NCI-H526 treated with DMSO at 0.1 percent for 48 hours (cell line): ENCODE data around the gene ACOT12.
A peak's percentile ranks its signal among the peaks of the same experiment; 100 is the strongest.
"Not testable (repeated sequence)": the region's sequence is repeated elsewhere in the genome, so short reads cannot be mapped to it uniquely, and the experiment has no call there.

Experiments used
- DNase-seq: peaks from one replicate; lab custom pipeline; 2025; lab: John Stamatoyannopoulos, UW

Gene ACOT12

DNA sequence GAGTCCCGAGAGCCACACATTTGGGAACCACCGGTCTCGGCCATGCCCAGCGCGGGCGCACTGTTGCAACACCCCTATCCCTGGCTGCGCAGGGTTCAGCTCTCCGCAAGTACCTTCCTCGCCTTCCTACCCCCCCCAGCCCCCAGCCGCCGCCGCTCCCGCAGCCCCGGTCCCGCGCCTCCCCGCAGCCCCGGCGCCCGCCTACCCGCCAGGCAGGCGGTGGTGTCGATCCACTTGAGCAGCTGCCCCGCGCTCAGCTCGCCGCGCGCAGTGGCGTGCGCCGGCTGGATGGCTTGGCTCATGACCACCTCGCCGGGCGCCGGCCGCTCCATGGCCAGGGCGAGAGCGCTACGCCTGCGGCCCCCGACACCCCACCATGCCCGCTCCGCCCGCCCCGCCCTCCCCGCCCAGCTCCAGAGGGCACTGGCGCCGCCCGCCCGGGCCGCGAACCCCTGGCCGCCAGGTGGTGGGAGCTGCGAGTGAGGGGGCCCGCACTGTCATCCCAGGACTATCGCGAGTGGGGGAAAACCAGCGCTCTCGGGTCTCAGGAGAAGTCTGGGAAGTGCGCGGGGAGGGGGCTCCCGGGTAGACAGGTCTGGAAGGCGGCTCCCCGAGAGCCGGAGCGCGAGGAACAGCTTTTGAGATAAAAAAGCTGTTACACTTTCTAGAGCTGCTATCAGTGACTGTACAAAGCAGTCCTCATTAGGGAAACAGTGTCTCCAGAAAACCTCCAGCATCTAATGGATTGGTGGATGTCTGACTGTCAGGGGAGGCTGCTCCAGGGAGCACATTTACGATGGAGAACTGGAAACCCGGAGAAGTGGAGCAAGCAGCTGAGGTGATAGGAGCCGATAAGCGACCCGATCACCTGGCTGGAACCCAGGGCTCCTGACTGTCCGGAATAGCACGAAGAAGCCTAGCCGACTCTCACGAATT lies at the start of gene ACOT12:
ACOT12 (minus strand) TSS at position 352 of the 936 bp plus-strand sequence; CDS start at position 332, 20 bp downstream.
- DNase-seq, result no peak

DNA sequence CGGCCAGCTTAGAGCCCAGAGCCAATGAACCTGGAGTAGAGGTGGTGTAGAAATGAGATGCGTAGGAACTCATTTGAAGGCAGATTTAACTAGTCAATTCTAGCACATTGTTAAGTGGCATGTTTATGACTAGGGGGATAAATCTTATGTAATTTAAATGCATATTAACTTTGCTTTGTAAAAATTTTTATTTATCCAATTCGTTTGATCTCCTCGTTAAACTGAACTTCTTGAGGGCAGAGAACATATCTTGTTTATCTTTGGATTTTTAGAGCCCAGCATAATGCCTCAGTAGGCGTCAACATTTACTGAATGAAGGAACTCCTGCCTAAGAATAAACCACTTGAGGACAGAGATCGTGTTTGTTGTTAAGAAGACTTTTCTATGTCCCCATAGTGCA lies 41.1 kb upstream of the ACOT12 start:
- DNase-seq, result no peak

DNA sequence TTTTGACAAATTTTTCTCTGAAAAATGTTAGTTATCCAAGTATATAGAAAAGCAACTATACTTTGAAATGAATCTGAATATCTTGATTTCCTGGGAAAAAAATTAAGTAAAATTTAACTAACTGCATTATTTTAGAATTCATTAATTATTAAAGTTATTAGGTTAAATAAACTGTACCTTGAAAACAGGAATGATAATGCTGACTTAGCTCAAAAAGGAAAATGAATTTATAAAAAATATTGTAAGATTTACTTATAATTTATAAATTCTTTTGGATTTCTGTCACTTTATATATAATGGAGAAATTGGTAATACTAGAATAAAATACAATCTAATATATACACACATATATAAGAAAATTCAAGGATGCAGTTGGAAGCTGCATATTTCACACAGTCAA lies 36.1 kb upstream of the ACOT12 start:
- no peak for DNase-seq

DNA sequence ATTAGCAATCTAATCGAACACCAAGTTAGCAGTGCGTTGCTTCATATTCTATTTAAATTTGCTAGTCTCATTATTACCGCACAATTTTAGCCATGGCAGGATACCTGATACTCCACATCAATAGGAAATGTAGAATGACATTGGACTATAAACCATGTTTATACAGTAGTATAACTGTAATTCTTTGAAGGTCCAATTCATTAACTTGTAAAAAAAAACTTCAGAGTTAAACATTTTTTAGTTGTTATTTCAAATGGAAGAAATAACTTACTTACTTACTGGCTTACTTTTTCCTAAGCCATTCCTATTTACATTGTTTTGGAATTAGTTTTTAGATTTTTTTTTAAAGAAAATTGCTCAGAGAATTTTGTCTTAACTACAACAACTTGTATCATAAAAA lies 35.4 kb upstream of the ACOT12 start:
- no peak for DNase-seq

DNA sequence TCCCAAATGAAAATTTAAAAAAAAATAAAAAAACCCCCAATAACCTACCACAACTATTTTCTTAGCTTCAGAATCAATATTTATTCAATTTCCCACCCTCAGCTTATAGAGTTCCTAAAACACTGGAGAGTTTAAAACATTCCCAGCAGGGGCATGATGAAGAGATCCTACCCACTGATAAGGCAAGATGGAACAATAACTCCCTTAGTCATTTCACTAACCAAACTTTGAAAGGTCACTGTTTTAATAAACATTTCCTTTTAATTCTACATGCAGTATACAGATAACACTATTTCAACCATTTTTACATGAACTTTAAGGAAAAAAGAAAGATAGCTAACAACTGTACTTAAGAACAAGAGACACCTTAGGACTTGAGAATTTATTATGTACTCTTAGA lies 34.9 kb upstream of the ACOT12 start:
- no peak for DNase-seq

DNA sequence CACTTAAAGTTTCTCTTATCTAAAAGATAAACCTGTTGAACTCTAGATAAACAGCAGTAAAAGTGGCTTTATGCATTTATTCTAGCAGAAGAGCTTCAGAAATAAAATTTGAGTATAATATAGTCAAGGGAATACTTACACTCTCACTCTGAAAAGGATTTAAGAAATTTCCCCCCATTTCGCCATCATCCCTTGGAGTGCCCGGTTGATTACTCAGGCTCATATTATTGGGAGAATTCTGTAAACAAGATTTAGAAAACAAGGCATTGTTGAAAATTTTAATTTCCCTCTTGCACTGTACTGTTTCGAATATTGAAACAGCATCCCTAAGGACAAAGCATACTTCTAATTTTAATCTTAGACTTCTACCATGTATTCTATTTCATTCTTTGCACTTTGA lies 34.5 kb upstream of the ACOT12 start:
- no peak for DNase-seq

DNA sequence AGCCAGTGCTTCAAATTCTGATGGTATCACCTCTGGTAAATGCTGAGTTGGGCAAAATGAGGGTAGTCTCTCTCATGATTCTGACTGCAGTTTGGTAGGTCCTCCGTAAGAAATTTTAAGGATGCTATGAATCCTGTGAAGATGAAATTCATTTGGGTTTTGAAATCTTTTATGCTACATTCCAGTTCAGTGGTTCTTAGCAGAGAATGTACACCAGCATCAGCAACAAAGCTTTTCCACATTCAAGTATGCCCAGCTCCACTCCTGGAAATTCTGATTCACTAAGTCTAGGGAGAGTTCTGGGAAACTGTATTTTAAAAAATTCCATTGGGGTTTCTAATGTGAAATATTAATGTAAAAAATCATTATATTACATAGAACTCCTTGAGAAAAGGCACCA lies 33.6 kb upstream of the ACOT12 start:
- DNase-seq, result no peak

DNA sequence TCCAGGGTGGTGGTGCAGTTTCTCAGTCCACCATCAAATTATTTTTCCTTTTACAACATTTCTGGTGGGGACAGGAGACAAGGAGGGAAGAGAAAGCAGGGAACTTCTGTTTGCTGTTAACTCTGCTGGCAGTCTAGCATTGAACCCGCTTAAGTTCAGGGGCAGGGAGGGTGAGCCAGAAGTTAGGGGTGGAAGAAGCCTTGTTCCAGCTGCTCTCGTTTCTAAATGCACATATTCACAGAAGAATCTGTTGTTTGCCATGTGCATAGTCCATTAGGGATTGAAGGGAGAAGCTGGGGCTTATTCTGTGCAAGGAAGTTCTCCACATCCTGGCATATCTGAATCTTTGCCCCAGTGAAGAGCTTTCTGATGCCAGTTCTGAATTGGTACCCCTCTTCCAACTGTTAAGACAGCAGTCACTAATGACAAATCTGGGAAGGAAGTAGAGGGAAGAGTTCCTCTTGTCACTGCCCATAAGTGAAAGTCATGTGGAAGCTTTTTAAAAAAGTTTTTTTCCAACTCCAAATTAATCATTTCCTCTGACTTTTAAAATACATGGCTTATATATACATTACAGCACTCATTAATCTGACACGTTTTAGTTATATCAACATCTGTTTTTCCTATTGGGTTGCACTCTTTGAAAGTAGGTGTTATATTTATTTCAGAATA lies 32.6 kb upstream of the ACOT12 start:
- no peak for DNase-seq

DNA sequence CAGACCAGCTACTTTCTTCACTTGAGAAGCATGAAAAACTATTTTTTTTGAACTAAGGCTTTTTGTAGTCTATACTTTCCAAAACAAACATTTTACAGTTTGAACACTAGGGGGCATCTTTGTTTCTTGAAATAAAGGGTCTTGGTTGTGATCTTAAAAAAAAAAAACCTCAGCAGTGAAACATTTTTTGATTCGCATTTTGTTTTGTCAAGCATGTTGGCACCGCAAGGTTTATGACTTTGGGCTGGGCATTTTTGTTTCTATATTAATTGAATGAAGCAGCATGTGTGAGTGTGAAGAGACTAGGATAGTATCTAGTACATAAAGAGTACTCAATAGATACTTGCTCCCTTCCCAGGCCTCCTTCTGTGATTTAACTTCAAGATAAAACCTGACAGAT lies 31.6 kb upstream of the ACOT12 start:
- peak; percentile 3 for DNase-seq

DNA sequence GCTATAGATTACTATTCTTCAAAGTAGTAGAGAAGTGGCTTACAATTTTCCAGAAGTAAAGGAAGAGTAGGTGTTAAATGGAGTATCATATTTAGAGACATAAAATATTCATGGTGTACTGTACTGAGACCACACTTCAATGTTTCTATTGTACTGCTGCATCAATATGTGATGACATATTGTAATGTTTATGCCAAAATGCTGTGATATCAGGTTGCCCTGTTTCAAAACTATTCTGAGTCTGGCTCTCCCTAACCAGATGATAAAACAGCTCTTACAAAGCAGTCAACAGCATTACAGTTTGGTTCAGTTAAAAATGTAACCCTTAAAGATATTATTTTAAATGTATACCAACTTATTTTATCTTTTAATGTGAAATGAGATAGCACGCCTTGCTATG lies 30.8 kb upstream of the ACOT12 start:
- no peak for DNase-seq

DNA sequence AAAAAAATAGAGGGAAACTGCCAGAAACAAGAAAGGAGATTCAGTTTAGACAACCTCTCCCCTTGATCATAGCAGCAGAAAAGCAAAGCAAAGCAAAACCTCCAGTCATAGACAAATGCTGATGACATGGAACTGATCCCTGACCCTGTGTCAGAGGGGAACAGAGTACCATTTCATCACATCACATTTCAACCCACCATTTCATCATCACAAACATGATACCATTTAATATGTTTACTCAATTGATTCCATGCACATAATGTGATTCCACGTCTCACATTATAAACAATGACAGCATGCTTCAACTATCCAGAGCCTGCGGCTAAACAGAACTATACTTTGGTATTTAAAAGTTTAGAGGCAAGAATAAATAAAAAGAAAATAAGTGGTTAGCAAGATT lies 28.7 kb upstream of the ACOT12 start:
- DNase-seq, result no peak

DNA sequence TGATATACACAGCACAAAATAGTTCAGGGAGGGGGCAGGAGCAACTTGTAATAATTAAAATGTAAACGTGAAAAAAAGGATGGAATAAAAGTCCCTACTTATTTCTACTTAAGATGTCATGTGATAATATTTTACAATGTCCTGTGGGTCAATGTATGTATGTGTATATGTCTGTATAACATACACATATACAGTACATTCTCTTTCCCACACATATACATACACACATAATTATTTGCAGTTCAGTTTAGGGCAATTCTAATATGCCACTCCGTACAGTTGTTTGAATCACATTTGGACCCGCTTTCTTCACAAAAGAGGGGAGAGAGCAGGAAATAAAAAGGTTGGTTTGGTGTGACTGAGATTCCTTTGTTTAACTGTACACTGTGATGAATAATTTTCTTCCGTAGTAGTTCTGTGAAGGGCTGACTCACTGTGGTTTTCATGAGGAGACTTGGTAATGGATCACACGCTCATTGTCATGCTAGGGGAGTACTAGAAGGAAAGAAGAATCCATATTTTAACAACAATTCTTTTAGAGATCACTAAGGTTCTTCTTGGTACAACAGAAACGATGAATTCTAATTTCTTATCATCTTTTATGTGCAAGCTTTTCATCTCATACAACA lies 26.2 kb upstream of the ACOT12 start:
- DNase-seq, result no peak

DNA sequence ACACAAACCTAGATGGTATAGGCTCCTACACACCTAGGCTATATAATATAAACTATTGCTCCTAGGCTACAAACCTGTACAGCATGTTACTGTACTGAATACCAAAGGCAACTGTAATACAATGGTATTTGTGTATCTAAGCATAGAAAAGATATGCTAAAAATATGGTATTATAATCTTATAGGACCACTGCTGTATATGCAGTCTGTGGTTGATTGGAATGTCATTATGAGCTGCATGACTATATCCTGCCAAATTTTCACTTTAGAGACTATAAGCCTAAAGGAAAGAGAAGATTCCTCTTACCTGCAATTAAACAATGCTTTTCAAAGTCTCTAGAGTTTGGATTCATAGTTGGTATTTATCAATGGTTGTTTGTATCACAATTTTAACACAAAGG lies 24.7 kb upstream of the ACOT12 start:
- DNase-seq, result no peak

DNA sequence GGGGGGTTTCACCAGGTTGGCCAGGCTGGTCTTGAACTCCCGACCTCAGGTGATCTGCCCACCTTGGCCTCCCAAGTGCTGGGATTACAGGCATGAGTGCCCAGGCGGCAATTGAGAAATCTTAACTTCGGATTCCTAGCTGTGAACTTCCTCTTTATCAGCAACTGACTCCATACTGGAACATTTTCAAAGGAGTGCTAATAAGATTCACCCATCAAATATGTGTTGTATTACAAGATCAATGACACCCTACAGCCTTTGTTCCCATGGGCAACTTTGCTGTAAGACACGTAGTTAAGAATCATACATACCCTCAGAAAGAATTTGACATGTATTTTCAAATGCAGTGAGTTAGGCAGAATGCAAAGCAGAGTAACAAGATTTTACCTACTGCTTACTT lies 23.1 kb upstream of the ACOT12 start:
- DNase-seq, result no peak

DNA sequence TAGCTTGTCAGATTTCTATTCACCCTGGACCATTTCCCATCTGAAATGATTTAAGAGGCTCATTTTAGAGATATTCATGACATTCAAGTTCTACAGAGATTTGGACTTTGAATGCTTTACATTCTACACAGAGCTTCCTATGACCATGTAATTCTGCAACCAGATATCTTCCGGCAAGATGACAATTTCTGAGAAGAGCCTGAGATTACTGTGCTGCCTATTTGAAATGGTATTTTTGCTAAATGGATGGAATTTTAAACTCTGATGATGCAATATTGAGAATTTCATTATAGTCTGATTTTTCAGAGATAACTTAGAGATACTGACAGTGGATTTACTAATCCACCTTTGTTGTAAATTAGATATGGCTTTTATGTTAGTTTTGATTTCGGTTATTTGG lies 16.0 kb upstream of the ACOT12 start:
- DNase-seq, result no peak

DNA sequence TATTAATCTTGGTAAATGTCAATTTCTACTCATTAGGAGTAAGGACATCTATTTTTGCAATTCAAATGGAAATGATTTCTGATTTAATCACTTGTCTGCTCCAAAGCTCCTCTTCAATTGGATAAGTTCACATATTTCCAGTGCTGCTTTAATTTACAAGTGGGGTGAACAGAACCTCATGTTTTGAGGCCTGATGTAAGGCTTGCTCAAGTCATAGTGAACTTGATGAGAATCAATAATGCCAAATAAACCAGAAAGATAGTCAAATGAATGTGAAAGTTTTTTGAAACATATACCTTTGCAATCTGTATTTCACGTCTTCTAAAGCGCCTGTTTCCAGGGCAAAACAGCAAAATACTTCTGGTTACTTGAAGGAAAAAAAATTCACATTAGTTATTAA lies 15.4 kb upstream of the ACOT12 start:
- DNase-seq, result no peak

DNA sequence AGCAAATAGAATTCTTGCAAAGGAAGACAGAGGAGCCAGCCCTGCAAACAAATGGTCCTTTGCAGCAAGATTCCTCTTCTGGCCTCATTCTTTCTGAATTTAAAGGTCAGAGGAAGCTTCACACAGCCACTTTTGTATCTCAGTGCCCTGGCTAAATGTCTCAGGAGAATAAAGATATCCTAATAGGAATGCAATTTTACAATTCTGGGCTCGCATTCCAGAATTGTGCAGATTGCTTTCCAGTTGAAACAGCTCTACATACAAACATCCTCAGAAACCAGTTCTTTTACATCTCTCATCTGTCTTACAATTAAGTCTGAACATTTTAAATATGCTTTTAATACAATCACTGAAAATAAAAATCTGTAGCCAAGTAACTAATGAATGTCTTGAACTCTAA lies 14.6 kb upstream of the ACOT12 start:
- DNase-seq, result no peak

DNA sequence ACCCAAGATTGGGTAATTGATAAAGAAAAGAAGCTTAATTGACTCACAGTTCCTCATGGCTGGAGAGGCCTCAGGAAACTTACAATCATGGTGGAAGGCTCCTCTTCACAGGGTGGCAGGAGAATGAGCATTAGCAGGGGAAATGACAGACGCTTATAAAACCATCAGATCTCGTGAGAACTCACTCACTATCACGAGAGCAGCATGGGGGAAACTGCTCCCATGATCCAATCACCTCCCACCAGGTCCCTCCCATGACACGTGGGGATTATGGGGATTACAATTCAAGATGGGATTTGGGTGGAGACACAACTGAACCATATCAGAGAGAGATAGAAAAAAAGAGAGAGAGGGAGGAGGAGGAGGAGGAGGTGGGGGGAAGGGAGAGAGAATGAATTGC lies 13.9 kb upstream of the ACOT12 start:
- DNase-seq, result not testable (repeated sequence)

DNA sequence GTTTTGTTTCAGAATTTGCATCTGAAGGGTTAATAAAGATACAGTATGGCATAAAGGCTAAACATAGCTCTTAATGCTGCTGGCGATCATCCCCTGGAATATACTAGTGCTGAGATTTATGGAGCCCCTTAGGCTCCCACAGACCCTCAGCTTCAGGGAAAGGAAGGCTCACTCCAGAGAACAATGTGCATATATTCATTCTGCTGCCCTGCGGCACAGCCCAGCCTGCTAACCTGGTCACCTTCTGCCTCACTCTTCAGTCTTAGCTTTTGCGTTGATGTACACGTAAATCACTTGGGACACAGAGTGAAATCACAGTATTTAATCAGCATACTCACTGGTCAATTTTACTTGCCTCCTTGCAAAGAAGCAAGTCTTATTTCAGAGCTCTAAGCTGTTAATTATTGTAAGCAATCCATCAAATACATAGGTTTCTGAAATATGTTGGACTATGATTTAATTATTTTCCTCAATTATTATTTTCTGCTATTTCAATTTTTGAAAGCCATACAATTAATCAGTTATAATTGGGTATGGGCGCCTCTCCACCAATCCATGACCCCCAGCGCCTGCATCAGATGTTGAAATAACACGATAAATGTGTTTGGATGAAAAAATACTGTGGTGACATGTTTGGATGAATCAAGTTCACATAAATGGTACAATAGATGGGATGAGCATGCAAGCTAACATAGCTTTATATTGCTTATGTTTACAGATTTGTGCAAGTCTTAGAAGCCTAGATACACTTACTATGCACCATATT lies 11.4 kb upstream of the ACOT12 start:
- DNase-seq, result no peak

DNA sequence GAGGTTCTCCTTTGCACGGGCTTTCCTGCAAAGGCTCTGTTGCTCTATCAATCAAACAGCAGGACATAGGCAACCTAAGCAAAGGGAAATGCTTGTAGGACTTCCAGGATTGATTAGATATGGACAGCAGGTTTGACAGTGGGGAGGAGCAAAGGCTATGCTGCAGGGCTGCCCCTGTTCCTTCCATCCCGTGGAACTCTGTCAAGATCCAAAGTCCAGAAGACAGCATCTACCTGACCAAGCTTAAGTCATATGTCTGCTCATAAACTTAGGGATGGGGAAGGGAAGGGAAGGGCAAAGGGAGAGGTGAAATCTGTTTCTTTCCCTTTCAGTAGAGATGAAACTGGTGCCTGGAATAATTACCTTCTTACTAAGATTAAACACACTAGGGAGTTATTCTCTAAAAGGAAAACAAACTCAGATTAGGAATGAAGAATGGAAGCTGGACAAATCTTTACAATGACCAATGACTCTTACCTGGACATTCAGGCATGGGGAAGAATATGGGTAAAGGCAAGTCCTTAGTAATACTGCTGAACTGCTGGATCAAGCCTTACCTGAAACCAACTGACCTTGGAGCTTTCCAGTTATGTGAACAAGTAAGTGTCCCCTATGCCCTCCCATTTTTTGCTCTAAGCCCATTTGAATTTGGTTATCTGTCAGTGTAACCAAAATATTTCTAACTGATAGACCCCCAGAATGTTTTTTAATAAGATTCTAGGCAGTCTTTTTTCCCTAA lies 8.4 kb upstream of the ACOT12 start:
- no peak for DNase-seq

DNA sequence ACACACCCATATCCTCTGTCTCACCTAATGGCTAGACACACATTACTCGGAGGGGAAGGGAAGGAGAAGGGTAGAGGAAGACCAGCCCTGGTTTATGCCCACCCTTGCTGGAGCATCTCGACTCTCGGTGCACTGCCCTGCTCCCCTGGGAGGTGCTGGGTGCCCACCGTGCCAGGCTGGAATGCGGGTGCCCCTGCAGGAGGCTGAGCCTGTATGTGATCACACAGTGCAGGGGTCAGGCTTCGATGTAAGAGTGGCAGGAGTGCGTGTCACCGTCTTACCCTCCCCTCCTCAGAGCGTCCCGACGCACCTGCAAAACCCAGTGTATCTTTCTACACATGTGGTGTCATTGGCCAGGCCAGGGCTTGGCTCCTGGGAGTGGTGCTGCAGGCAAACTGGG lies 7.3 kb upstream of the ACOT12 start:
- no peak for DNase-seq

DNA sequence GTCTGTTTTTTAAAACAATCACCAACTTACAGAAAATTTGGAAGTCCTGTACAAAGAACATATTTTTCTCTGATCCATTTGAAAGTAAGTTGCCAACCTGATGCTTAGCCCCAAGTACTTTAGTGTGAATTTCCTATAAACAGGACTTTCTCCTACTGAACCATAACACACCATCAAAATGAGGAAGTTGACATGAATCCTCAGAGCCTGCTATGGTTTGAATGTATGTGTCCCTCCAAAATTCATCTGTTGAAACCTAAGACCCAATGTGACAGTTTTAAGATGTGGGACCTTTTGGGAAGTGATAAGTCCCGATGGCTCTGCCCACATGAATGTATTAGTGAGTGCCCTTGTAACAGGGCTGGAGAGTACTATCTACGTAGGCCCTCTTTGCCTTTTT lies 6.4 kb upstream of the ACOT12 start:
- DNase-seq, result no peak
